ENCODE data around the gene BASP1.
"Not testable (repeated sequence)": the region's sequence is repeated elsewhere in the genome, so short reads cannot be mapped to it uniquely, and the experiment has no call there.

Gene BASP1

DNA sequence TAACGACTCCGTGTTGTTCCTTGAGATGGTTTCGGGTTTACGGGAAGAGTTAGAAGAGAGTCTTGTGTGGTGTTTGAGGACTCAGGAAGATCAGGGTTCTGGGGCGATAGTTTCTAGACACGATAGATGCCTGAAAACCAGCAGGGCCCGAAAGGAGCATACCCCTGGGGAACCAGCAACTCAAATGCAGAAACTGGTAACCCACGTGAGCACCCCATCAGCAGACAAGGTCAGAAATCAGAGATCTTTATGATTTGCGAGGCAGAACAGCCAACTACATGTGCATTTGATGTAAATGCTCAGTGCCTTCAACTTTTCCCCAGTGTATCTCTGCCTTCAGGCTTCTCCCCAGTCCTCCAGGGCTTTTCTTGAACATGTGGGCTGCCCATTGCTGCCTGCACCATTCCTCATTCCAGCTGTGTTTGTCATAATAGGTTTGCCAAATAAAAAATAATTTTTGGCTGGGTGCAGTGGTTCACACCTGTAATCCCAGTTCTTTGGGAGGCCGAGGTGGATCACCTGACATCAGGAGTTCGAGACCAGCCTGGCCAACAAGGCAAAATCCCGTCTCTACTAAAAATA lies 75.1 kb downstream of the BASP1 start:
- DNase-seq = no peak

DNA sequence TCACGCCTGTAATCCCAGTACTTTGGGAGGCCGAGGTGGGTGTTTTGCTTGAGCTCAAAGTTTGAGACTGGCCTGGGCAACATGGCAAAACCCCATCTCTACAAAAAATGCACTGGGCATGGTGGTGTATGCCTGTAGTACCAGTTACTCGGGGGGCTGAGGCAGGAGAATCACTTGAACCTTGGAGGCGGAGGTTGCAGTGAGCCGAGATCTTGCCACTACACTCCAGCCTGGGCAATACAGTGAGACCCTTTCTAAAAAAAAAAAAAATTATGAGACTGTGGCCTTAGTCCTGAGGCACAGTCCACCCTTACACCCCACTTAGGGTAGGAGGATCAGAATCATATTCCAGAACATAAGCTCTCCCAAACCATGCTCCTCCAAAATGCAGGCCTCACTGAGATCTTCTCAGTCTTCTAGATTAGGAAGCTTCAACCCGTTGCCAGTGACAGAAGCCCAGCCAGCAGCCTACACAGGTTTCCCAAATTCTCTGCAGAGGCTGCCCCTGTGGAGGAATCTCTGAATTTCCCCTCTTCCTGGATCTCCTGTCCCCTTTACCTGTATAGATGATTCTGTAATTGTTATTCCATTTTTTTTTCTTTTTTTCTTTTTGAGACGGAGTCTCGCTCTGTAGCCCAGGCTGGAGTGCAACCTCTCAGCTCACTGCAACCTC lies 77.3 kb downstream of the BASP1 start:
- DNase-seq = no peak

DNA sequence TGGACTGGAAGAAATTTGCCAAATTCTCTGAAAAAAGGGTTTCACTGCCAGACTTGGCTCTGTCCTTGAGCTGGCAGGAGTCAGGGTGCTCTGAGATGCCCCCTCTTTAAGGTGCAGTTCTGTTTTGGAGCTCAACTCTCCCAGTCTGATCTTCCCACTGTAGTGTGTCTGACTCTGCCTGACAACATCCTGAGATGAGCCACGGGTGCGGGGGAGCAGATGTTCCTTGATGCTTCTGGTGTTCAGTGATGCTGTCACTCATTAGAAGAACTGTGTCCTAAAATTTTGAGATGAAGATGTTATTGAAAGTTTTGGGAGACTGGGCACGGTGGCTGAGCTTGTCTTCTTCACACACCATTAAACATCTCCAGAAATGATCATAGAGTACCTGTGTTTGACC lies 78.2 kb downstream of the BASP1 start:
- no peak for DNase-seq

DNA sequence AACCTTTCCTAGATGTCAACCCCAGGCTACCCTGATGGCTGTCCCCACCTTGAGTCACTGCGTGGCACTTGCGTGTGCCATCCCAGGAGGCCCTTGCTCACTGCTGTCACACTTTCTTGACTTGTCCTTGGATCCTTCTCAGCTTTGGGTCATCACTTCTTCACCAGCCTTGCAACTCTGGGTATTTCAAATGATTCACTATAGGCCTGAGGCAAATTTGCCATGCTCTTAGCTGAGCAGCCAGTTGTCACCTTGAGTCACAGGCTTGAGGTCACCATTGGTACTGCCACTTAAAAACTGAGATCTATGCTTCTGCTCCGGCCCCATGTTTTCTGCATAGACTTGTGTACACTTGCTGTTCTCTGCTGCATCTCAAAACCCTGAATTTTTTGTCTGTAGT lies 84.7 kb downstream of the BASP1 start:
- no peak for DNase-seq

- no peak for DNase-seq
Measured at GRCh38 chr5:17302604-17303003, 85.2 kb downstream of the BASP1 start.

DNA sequence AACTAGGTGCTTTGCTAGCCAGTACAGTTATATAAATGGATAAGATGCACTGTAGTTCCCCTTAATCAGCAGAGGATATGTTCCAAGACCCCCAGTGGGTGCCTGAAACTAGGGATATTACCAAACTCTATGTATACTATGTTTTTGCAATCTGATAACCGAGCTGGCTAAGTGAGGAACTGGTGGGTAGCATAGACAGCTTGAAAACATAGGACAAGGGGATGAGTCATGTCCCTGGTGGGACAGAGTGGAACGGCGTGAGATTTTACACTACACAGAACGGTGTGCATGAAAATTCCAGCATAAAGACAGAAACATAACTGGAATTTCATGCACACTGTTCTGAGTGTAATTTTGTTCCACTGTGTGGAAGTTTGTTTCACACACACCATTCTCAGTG lies 86.9 kb downstream of the BASP1 start:
- DNase-seq = no peak

DNA sequence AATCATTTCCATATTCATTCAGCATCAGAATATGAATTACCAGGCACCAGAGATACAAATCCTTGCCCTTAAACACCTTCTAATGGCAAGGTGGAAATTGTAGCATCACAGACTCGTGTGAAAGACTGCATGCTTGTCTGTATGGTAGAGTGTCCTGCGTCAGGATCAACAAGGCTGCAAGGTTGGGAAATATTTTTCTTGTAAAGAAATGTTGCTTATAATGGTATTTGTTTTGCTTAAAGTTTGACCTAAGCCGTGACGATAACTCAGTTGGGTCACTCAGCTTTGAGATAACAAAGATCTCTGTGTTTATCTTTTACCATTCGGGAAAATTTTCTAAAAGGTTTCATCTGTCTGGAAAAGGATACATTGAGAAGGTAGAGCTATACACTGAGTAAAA lies 87.6 kb downstream of the BASP1 start:
- no peak for DNase-seq

DNA sequence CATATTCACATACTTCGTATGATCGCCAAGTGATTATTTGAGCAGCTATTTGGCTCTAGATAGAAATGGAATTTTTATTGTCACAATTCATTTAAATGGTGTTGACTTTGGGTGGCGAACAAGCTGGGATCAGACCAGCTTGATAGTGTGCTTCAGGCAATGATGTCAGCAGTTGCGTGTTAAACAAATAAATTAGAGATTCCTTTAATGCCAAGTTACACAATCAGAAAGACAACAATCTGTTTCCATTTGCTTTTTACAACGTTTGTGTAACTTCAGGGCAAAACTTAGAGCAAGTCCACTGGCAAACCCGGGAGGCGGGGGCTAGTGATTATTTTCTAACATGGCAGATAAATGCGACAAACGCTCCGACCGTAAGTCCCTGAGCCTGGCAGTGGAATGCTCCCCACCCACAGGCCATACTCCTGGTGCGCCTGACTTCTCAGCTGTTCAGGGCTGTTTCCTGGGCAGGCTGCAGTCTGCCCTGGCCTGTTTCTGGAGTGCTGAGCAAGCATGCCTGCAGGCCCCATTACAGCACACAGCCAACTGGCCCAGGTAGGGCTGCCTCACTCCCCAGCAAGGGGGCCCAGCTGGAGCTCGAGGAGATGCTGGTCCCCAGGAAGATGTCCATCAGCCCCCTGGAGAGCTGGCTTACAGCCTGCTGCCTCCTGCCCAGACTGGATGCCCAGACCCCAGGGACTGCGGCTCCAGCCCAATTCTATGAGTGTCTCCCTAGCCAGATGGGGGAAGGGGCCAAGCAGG lies 88.7 kb downstream of the BASP1 start:
- DNase-seq = no peak

GRCh38 chr5:17306726-17307091 lies 89.3 kb downstream of the BASP1 start:
- DNase-seq = no peak

DNA sequence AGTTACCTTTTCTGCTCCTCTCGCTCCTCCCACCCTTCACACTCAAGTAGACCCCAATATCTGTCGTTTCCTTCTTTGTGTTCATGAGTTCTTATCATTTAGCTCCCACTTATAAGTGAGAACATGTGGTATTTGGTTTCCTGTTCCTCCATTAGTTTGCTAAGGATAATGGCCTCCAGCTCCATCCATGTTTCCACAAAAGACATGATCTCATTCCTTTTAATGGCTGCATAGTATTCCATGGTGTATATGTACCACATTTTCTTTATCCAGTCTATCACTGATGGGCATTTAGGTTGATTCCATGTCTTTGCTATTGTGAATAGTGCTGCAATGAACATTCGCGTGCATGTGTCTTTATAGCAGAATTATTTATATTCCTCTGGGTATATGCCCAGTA lies 90.0 kb downstream of the BASP1 start:
- not testable (repeated sequence) for DNase-seq

DNA sequence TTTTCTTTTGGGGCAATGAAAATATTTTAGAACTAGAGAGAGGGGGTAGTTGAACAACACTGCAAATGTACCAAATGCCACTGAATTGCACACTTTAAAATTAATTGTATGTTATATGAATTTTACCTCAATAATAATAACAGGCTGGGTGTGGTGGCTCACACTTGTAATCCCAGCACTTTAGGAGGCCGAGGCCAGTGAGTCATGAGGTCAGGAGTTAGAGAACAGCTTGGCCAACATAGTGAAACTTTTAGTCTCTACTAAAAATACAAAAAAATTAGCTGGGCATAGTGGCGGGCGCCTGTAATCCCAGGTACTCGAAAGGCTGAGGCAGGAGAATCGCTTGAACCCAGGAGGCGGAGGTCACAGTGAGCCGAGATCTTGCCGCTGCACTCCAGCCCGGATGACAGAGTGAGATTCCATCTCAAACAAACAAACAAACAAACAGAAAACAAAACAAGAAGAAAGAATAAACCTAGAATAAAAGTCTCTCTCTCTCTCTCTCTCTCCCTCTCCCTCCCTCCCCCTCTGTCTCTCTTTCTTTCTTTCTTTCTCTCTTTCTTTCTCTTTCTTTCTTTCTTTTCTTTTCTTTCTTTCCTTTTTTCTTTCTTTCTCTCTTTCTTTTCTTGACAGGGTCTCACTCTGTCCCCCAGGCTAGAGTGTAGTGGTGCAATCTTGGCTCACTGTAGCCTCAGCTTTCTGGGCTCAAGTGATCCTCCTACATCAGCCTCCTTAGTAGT lies 91.1 kb downstream of the BASP1 start:
- no peak for DNase-seq

GRCh38 chr5:17309462-17309861 lies 92.0 kb downstream of the BASP1 start:
- DNase-seq = no peak

- not testable (repeated sequence) for DNase-seq
Measured at GRCh38 chr5:17310502-17310901, 93.1 kb downstream of the BASP1 start.

- not testable (repeated sequence) for DNase-seq
Measured at GRCh38 chr5:17311811-17312210, 94.4 kb downstream of the BASP1 start.

DNA sequence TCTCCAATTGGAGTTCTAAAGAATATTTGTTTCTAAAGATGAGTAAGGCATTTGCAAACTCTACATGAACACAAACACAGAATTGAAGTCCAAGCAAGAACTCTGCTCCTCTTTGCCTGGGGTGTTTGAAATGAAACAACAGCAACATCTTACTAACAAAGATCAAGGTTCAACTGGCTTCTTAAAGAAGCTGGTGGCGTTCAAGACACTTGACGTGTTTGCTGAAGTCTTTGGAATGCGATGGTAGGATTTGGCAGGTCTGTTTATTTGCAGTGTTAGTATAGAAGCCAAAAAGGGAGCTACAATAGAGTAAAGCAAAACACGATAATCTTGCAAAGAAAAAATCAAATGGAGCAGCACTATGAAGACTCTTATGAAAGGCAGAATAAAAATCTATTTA lies 94.9 kb downstream of the BASP1 start:
- no peak for DNase-seq

- DNase-seq = no peak
Measured at GRCh38 chr5:17314907-17315471, 97.6 kb downstream of the BASP1 start.

DNA sequence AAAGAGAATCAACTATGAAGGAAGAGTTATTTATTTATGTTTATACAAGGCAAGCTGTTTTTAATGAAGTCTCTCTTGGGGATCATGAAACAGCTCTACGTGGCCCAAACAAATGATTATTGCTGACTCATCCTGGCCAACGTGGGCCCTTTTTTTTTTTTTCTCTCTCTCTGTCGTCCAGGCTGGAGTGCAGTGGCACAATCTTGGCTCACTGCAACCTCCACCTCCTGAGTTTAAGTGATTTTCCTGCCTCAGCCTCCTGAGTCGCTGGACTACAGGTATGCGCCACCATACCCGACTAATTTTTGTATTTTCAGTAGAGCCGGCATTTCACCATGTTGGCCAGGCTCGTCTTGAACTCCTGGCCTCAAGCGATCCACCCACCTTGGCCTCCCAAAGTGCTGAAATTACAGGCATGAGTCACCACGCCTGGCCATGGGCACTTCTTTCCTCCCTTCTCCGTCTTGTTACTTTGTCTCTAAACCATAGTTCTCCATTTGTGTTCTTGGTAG lies 98.3 kb downstream of the BASP1 start:
- no peak for DNase-seq

- DNase-seq = no peak
Measured at GRCh38 chr5:17316970-17317459, 99.6 kb downstream of the BASP1 start.

- no peak for DNase-seq
Measured at GRCh38 chr5:17317473-17317872, 100.0 kb downstream of the BASP1 start.

GRCh38 chr5:17319095-17319494 lies 101.7 kb downstream of the BASP1 start:
- DNase-seq = not testable (repeated sequence)

- DNase-seq = no peak
Measured at GRCh38 chr5:17325770-17326599, 108.6 kb downstream of the BASP1 start.

Data from stimulated activated CD4-positive, alpha-beta T cell treated with anti-CD3 and anti-CD28 coated beads, Interleukin-4, amount 100 ng/mL, for 24 hours (primary cell).